HG02981 (cell line): Measurements from ENCODE around the gene SPDYE3.
"Not testable (repeated sequence)": the region's sequence is repeated elsewhere in the genome, so short reads cannot be mapped to it uniquely, and the experiment has no call there.

Experiments used
- ATAC-seq: cut with Tn5 transposase; IDR thresholded peaks from one replicate; pipeline ENCODE4 v1.9.1; 2021; ENCODE audit warnings: mild to moderate bottlenecking, moderate library complexity; ENCODE audit not compliant: unreplicated experiment

Gene SPDYE3

GRCh38 chr7:100287191-100287969 is 20.1 kb upstream of the SPDYE3 start:
- not testable (repeated sequence) for ATAC-seq

GRCh38 chr7:100288258-100288657 is 19.2 kb upstream of the SPDYE3 start:
- ATAC-seq: not testable (repeated sequence)

GRCh38 chr7:100292162-100292561 is 15.3 kb upstream of the SPDYE3 start:
- not testable (repeated sequence) for ATAC-seq

- not testable (repeated sequence) for ATAC-seq
Measured at GRCh38 chr7:100295269-100295668, 12.2 kb upstream of the SPDYE3 start.

GRCh38 chr7:100297852-100298631 is 9.5 kb upstream of the SPDYE3 start:
- ATAC-seq: not testable (repeated sequence)

- not testable (repeated sequence) for ATAC-seq
Measured at GRCh38 chr7:100298632-100298895, 8.9 kb upstream of the SPDYE3 start.

- not testable (repeated sequence) for ATAC-seq
Measured at GRCh38 chr7:100304526-100304925, 3.0 kb upstream of the SPDYE3 start.

GRCh38 chr7:100318329-100318728 is 10.8 kb downstream of the SPDYE3 start:
- not testable (repeated sequence) for ATAC-seq

GRCh38 chr7:100321648-100322047 is 14.1 kb downstream of the SPDYE3 start:
- not testable (repeated sequence) for ATAC-seq

- not testable (repeated sequence) for ATAC-seq
Measured at GRCh38 chr7:100324194-100324593, 16.7 kb downstream of the SPDYE3 start.

- not testable (repeated sequence) for ATAC-seq
Measured at GRCh38 chr7:100325671-100326070, 18.2 kb downstream of the SPDYE3 start.

- ATAC-seq: not testable (repeated sequence)
Measured at GRCh38 chr7:100326914-100327313, 19.4 kb downstream of the SPDYE3 start.

- peak; percentile 94 for ATAC-seq
Measured at GRCh38 chr7:100335566-100336466, 28.3 kb downstream of the SPDYE3 start.

- not testable (repeated sequence) for ATAC-seq
Measured at GRCh38 chr7:100338083-100338696, 30.7 kb downstream of the SPDYE3 start.

GRCh38 chr7:100341286-100341685 is 33.8 kb downstream of the SPDYE3 start:
- ATAC-seq: not testable (repeated sequence)

- no peak for ATAC-seq
Measured at GRCh38 chr7:100342765-100343164, 35.3 kb downstream of the SPDYE3 start.

- not testable (repeated sequence) for ATAC-seq
Measured at GRCh38 chr7:100344124-100344559, 36.6 kb downstream of the SPDYE3 start.

GRCh38 chr7:100344560-100345287 is 37.2 kb downstream of the SPDYE3 start:
- ATAC-seq: peak; percentile 78

- ATAC-seq: peak; percentile 19
Measured at GRCh38 chr7:100345288-100345672, 37.8 kb downstream of the SPDYE3 start.

- ATAC-seq: no peak
Measured at GRCh38 chr7:100346921-100347320, 39.4 kb downstream of the SPDYE3 start.
